T-helper 22 cell (primary cell): ENCODE measurements around the gene ITPK1.

Source experiments
- DNase-seq: peaks from one replicate; pipeline ENCODE4 v3.0.0-alpha.2; 2020; ENCODE audit warnings: low read depth

The ITPK1 gene

GRCh38 chr14:93061380-93062012 lies 54.2 kb downstream of the ITPK1 start:
- DNase-seq, result no peak

DNA sequence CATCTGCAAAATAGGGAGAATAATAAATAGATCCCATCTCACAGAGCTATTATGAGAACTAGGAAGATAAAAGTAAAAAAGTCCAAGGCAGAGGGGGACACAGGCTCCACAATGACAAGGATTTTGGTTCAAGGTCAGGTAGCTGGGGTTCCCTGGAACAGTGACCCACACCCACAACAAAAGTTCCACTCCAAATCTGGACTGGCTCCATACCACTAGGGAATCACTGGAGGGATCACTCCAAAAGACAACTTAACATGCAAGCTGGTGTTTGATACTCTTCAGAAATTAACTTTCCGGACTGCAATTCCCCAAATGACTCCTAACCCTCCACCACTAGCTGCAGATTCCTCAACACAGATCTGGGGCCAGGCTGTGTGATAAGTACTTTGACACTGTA lies 54.9 kb downstream of the ITPK1 start:
- DNase-seq, result no peak

- no peak for DNase-seq
Measured at GRCh38 chr14:93059917-93060545, 55.7 kb downstream of the ITPK1 start.

DNA sequence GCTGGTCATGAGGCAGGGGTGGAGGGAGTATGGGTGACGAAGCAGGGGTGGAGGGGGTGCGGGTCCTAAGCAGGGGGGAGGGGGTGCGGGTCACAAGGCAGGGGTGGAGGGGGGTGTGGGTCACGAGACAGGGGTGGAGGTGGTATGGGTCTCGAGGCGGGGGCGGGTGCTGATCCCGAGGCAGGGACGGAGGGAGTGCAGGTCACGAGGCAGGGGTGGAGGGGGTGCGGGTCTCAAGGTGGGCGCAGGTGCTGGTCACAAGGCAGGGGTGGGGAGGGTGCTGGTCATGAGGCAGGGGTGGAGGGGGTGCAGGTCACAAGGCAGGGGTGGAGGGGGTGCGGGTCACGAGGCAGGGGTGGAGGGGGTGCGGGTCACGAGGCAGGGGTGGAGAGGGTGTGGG lies 56.5 kb downstream of the ITPK1 start:
- DNase-seq, result no peak

GRCh38 chr14:93057586-93058280 lies 58.0 kb downstream of the ITPK1 start:
- DNase-seq, result no peak

DNA sequence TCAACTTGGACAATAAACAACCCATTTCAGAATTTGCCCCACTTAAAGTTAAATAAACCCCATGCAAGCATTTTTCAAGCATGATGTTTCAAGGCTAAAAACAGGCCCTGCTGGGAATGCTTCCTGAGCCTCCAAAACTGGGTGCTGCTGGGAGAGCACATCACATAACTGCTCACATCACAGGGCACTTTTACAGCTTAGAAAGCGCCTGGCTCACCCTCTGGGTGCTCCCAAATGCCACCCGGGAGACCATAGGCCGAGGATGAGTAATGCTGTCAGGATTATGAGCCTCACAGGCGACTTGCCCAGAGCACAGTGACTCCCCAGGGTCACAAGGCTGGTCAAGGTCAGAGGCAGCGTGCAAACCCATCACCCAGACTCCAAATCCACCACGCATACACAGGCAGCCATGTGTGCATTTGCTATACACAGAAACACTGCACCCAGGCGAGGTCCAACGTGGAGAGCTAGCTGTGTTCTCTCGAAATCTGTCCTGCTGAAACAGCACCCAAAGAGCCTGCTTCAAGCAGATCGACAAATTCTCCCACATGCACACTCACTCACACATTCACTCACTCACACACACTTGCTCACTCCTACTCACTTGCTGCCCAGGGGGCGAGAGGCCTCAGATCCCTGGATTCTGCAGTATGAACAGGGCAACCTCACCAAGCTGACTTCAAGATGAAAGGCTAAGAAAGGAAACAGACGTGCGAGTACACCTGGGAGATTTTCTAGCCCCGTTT lies 58.7 kb downstream of the ITPK1 start:
- DNase-seq, result no peak

DNA sequence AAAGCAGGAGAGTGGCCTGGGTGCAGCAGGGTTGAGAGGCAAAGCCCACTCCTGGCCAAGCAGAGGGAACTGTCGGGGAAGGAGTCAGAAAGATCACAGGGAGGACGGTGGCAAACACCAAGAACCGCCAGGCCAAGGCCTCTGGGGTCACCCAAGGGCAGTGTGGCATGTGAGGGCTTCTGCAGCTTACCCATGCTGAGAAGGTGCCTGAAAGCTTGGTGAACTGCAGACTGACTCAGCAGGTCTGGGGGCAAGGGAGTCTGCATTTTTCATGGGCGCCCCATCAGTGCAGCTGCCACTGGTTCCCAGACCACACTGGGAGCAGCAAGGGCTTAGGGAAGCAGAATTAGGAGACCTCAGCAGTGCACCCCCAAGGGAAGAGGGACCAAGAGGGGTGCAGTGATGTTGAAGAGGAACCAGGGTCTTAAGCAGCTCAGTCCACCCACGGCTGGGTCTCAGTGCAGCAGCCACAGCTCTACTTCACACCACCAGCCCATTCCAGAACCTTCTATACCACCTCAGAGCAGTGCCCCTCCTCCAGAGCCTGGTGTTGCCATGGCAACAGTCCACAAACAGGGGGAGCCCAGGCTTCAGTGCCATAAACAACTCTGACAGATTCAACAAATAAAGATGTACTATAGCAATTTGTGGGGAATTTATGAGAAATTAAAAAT lies 59.4 kb downstream of the ITPK1 start:
- DNase-seq, result no peak

DNA sequence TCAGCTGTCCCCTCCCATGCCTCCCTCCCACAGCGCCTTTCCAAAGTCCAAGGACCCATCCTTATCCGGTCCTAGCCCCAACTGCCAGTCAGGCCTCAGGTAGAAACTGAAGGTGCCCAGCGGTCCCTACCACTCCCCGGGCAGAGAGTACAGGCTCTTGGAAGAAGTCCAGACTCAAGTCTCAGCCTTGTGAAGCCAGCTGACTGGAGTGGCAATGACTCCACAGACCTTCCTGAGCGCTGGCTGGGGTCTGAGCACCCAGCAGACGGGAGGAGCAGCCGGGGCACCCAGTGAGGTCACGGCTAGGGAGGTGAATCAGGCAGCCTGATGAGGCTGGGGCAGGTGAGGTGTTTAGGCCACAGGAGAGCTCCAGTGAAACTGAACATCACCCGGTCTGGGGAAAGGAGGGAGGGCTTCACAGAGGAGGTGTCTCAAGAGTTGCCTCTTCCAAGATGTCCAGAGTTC lies 60.0 kb downstream of the ITPK1 start:
- DNase-seq, result no peak

- DNase-seq, result no peak
Measured at GRCh38 chr14:93054876-93055275, 60.8 kb downstream of the ITPK1 start.

DNA sequence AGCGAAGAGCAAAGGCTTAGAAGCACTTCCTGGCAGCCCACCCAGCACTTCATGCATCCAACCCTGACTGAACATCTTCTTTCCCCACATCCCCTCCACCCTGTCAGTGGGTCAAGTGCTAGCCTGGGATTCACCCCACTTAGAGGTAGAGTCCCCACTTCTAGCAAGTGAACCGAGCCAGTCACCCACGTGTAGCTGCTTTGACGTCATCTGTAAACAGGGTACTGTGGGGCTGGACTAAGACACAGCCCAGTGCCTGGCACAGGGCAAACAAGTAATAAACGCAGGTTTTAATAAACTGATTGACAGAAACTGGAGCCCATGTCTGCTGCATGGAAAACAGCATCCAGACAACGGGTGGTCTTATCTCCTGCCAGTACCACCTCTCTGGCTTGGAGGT lies 61.7 kb downstream of the ITPK1 start:
- no peak for DNase-seq

GRCh38 chr14:93051600-93052546 lies 63.9 kb downstream of the ITPK1 start:
- DNase-seq, result no peak

DNA sequence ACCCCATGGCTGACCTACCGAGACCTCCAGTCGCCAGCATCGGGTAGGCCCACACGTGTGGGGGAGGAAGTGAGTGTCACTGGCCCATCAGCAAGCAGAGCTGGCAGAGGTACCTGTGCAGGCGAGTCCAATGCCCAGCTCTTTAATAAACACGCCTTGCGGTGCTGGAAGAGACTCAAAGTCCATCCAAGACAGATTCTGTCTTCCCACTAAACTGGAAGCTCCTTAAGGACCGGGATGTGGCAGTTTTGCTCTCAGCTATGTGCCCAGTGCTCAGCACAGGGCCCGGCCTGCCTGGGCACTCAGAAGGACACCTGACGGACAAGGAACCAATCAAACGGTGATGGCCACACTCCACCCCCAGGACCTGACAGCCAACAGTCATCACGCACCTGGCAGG lies 65.0 kb downstream of the ITPK1 start:
- DNase-seq, result no peak

- no peak for DNase-seq
Measured at GRCh38 chr14:93049867-93050331, 65.8 kb downstream of the ITPK1 start.

GRCh38 chr14:93049315-93049714 lies 66.4 kb downstream of the ITPK1 start:
- no peak for DNase-seq

DNA sequence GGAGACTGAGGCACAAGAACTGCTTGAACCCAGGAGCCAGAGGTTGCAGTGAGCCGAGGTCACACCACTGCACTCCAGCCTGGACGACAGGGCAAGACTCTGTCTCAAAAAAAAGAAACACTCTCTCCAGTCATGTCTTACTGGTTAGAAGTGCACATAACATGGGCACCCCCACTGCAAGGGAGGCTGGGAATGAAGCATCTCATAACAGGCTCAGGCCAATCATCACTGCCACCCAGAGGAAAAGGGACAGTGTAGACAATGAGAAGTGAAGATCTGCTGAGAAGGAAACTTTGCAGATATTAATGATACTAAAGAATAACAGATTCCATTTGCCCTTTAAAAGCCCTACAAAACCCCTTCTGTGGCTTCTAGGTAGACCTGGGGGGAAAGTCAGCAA lies 66.9 kb downstream of the ITPK1 start:
- DNase-seq, result no peak

GRCh38 chr14:93047661-93048060 lies 68.1 kb downstream of the ITPK1 start:
- no peak for DNase-seq

DNA sequence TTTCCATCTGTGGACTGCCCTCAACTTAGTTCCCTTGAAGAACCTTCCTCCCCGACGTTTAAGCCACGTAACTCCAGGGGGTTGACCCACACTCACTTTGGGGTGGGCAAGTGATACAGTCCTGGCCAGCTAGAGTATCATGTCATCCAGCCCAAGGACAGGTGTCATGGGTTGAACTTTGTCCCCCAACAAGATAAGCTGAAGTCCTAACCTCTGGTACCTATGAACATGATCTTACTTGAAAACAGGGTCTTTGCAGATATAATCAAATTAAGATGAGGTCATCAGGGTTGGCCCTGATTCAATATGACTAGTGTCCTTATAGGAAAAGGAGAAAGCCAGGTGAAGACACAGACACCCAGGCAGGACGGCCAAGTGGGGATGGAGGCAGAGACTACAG lies 68.6 kb downstream of the ITPK1 start:
- DNase-seq, result no peak

GRCh38 chr14:93046705-93047050 lies 69.0 kb downstream of the ITPK1 start:
- no peak for DNase-seq

GRCh38 chr14:93045965-93046704 lies 69.6 kb downstream of the ITPK1 start:
- no peak for DNase-seq

DNA sequence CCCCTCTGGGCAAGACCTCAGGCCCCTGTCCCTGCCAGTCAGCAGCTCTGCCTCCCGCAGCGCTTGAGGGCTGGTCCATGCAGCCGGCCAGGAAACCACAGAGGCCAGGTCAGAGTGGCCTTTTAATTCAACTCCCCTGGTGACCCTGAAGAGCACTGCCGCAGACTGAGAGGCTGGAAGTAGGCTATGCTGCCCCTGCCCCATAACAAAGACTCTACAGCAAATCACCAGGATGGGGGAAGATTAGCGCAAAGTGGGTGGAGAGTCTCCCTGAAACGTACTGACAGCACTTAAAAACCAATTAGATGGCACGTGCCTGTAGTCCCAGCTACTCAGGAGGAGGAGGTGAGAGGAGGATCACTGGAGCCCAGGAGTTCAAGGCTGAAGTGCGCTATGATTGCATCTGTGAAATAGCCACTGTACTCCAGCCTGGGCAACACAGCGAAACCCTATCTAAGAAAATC lies 70.5 kb downstream of the ITPK1 start:
- no peak for DNase-seq
